ENCODE data around the gene CCPG1. TPM values are rescaled to one million over a fixed set of nuclear protein-coding genes. Genes with fewer than 3 reads are reported as not detected.

Gene CCPG1
- total RNA-seq, 1 donor from 2014 or later: 82.5 TPM

DNA sequence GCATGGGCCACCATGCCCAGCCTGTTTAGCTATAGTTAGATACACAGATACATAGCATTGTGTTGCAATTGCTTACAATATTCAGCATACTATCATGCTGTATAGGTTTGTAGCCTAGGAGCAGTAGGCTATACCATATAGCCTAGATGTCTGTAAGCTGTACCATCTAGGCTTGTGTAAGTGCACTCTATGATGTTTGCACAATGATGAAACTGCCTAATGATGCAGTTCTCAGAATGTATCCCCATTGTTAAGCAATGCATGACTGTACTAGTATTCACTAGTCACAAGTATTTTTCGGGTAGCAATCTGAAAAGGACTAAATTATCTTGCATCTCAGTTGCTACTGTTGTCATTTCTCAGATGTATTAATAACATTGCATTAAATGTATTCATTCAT is 73.2 kb downstream of the CCPG1 start:
- intact Hi-C loops (cut with micrococcal nuclease): no loop called here
- DNase-seq (no peak), ATAC-seq (no peak)

GRCh38 chr15:55334371-55334770 is 73.8 kb downstream of the CCPG1 start:
- intact Hi-C loops (cut with micrococcal nuclease): no loop called here
- no peak for DNase-seq
- no peak for ATAC-seq

DNA sequence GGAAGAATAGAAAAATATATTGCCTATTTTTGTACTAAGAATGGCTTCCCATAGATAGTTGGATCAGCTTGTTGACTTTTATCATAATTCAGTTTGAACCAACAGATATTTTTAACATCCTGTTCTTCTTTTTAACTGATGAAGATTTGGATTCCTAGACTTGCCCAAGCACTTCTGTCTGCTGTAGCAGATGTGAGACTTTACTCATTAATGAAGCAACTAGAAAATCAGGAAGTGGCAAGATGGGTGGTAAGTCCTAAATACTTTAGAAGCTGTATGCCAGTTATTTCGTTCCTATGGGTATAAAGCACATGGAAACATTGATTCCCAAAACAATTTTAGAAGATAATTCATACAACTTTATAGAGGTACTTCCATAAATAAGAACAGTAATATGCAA is 80.8 kb downstream of the CCPG1 start:
- intact Hi-C loops (cut with micrococcal nuclease): no loop called here
- DNase-seq (no peak), ATAC-seq (no peak)

DNA sequence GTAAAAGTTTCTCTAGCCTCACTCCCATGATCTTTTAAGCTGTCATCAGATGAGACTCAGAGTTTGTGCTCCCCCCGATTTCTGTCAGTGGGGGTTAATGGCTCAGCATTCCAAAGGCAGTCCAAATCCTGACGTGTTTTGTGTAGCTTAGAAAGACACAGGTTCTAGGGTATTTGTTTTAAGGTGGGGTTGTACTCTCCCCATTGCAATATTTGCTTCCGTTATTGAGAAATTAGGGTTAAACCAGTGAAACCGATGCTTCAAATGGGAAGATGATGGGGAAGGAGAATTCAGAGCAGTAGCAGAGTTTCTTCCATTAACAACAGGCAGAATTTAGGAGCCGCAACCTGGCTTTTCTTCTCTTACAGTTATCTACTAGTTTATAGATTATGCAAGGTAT is 85.7 kb downstream of the CCPG1 start:
- ATAC-seq (no peak), DNase-seq (no peak)
- intact Hi-C loops (cut with micrococcal nuclease): no loop called here

GRCh38 chr15:55320963-55321362 is 87.2 kb downstream of the CCPG1 start:
- intact Hi-C loops (cut with micrococcal nuclease): no loop called here
- ATAC-seq (no peak), DNase-seq (no peak)

- ATAC-seq: no peak
- intact Hi-C loops (cut with micrococcal nuclease): no loop called here
- DNase-seq: no peak
Measured at GRCh38 chr15:55320238-55320550, 88.0 kb downstream of the CCPG1 start.

DNA sequence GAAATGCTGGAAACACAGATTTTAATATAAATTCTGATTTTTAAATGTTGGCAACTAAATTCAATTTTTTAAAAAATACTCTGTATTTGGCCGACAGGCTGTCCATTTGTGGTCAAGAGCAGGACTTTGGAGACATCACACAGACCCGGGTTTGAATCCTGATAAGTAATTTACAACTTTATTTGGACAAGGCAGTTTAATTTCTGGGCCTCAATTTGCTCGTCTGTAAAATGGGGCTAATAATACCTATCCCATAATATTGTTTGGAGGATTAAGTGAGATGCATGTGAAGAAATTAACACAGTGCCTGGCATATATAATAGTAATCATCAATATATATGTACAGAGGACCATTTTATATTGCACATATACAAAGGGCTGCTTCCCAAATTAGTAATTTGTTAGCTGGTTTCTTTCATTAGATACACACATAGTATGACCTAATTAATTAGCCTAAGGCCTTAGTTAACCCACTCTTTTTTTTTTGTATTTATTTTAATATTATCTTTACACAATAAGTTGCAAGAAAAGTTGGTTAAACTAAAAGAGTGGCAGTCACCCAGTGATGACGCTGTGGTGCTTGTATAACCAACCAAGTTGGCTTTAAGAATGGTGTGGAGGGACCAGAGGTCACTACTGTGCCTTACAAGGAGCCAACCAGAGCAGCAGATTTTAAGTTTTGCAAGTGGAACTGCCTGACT is 88.5 kb downstream of the CCPG1 start:
- ATAC-seq: no peak
- DNase-seq: no peak
- intact Hi-C loops (cut with micrococcal nuclease): no loop called here

GRCh38 chr15:55318588-55319494 is 89.3 kb downstream of the CCPG1 start, which contains the start of the genes PIGB and PIGBOS1:
Gene PIGB (plus strand): TSS chr15:55319222. CDS start chr15:55319251, 29 bp downstream.
Gene PIGBOS1 (minus strand): TSS chr15:55319123. CDS start chr15:55317792, 1,331 bp downstream.
- peak; percentile 99 for ATAC-seq
- DNase-seq: peak; percentile 87
- intact Hi-C loops (cut with micrococcal nuclease): no loop called here

Small RNAs within 50 kb of the gene (microRNA-seq; reads per million reads assigned to microRNA genes)
- gene MIR628 (ENCODE audit: borderline number of aligned reads): 173 reads per million, percentile 50 among the genes with 10 or more reads in this experiment

Other genes with a start within 250 kb of the CCPG1 start
- gene RSL24D1, start 211.4 kb downstream of the CCPG1 start, total RNA-seq: 47.0 TPM
- gene RAB27A, start 118.5 kb downstream of the CCPG1 start, total RNA-seq: 5.7 TPM
- gene PIGBOS1, start 89.2 kb downstream of the CCPG1 start, total RNA-seq: 6.3 TPM
- 4.2 TPM for gene PIGB, start 89.1 kb downstream of the CCPG1 start, total RNA-seq
- 7.2 TPM for gene PIERCE2, start 136 bp upstream of the CCPG1 start, total RNA-seq
- gene DNAAF4, start 99.9 kb upstream of the CCPG1 start, total RNA-seq: 0.79 TPM
- 7.8 TPM for gene PYGO1, start 180.0 kb upstream of the CCPG1 start, total RNA-seq

Measured in left ventricle myocardium superior (tissue), 1 donor.